HEK293 (cell line): ENCODE data around the gene TAGLN.
"Not testable (repeated sequence)": the region's sequence is repeated elsewhere in the genome, so short reads cannot be mapped to it uniquely, and the experiment has no call there.

Experiments
- CTCF ChIA-PET: fragments of 350-600 bp; formaldehyde crosslinking; extraction: SDS; loops from one replicate; lab custom pipeline; 2021; ENCODE audit warnings: antibody characterized with exemption; lab: Yijun Ruan, JAX
- POLR2A ChIA-PET: fragments of 300-600 bp; formaldehyde crosslinking; extraction: SDS; loops from one replicate; lab custom pipeline; 2020; ENCODE audit warnings: antibody characterized with exemption, inconsistent platforms; lab: Yijun Ruan, JAX
- H3K27ac ChIP-seq: fragments of 200-500 bp; sonication (Bioruptor generic); 2 replicates; pipeline ENCODE4 v1.5.1; 2014; ENCODE audit warnings: low read depth, low read length, control low read depth, inconsistent platforms; ENCODE audit errors: extremely low read depth
- H3K36me3 ChIP-seq, 2 experiments: fragments of 200-500 bp in 1 of 2; sonication (Bioruptor generic) in 1 of 2; 1 replicate in 1 of 2; 2 replicates in 1 of 2; pipeline ENCODE4 v1.5.1; 2014 to 2017; ENCODE audit warnings: inconsistent platforms in 2 of 2, low read length in 2 of 2; ENCODE audit not compliant: control insufficient read depth in 2 of 2, insufficient read depth in 1 of 2
- H3K4me1 ChIP-seq: fragments of 200-500 bp; sonication (Bioruptor generic); 2 replicates; pipeline ENCODE4 v1.5.1; 2014; ENCODE audit warnings: mild to moderate bottlenecking, low read length, inconsistent platforms; ENCODE audit not compliant: control insufficient read depth, insufficient read depth
- H3K4me3 ChIP-seq: 2 replicates; pipeline ENCODE4 v1.5.1; 2011; ENCODE audit warnings: low read depth, mild to moderate bottlenecking, control low read depth, low read length, moderate library complexity
- H3K9me3 ChIP-seq: fragments of 200-500 bp; sonication (Bioruptor generic); 2 replicates; pipeline ENCODE4 v1.5.1; 2014; ENCODE audit warnings: low read depth, low read length, inconsistent platforms; ENCODE audit not compliant: control insufficient read depth, insufficient read depth
- BCL11A ChIP-seq: fragments of 450-650 bp; formaldehyde crosslinking; IDR thresholded peaks from 2 replicates; pipeline ENCODE4 v1.5.1; 2016; ENCODE audit warnings: low read depth, missing biosample characterization, missing genetic modification characterization
- GLI2 ChIP-seq: fragments of 450-650 bp; formaldehyde crosslinking; IDR thresholded peaks from 2 replicates; pipeline ENCODE4; 2017; ENCODE audit warnings: missing biosample characterization, missing genetic modification characterization, low read depth, borderline replicate concordance
- KLF1 ChIP-seq: fragments of 450-650 bp; formaldehyde crosslinking; IDR thresholded peaks from 2 replicates; pipeline ENCODE4 v1.5.1; 2016; ENCODE audit warnings: missing biosample characterization, missing genetic modification characterization
- PRDM6 ChIP-seq: fragments of 450-650 bp; formaldehyde crosslinking; IDR thresholded peaks from 2 replicates; pipeline ENCODE4 v1.5.1; 2017; ENCODE audit warnings: missing biosample characterization, missing genetic modification characterization
- YY2 ChIP-seq: fragments of 450-650 bp; formaldehyde crosslinking; IDR thresholded peaks from 2 replicates; pipeline ENCODE4 v1.5.1; 2016; ENCODE audit warnings: missing biosample characterization, missing genetic modification characterization
- ZBTB44 ChIP-seq: fragments of 450-650 bp; IDR thresholded peaks from 2 replicates; pipeline ENCODE4 v1.5.1; 2018; ENCODE audit warnings: missing biosample characterization, mild to moderate bottlenecking, missing genetic modification characterization
- ZNF112 ChIP-seq: fragments of 450-650 bp; formaldehyde crosslinking; IDR thresholded peaks from 2 replicates; pipeline ENCODE4 v1.5.0; 2017; ENCODE audit warnings: missing biosample characterization, missing genetic modification characterization
- ZNF146 ChIP-seq: fragments of 450-650 bp; formaldehyde crosslinking; IDR thresholded peaks from 2 replicates; pipeline ENCODE4 v1.5.1; 2016; ENCODE audit warnings: missing biosample characterization, missing genetic modification characterization
- ZNF157 ChIP-seq: fragments of 450-650 bp; formaldehyde crosslinking; IDR thresholded peaks from 2 replicates; pipeline ENCODE4 v1.5.1; 2016; ENCODE audit warnings: missing biosample characterization, missing genetic modification characterization
- ZNF175 ChIP-seq: fragments of 450-650 bp; formaldehyde crosslinking; IDR thresholded peaks from 2 replicates; pipeline ENCODE4 v1.5.1; 2016; ENCODE audit warnings: missing biosample characterization, missing genetic modification characterization
- ZNF211 ChIP-seq: fragments of 450-650 bp; formaldehyde crosslinking; IDR thresholded peaks from 2 replicates; pipeline ENCODE4 v1.5.1; 2016; ENCODE audit warnings: low read depth, missing biosample characterization, missing genetic modification characterization
- ZNF24 ChIP-seq: fragments of 450-650 bp; formaldehyde crosslinking; IDR thresholded peaks from 2 replicates; pipeline ENCODE4 v1.5.1; 2016; ENCODE audit warnings: missing biosample characterization, missing genetic modification characterization
- ZNF350 ChIP-seq: fragments of 450-650 bp; formaldehyde crosslinking; IDR thresholded peaks from 2 replicates; pipeline ENCODE4 v1.5.0; 2017; ENCODE audit warnings: missing biosample characterization, mild to moderate bottlenecking, missing genetic modification characterization
- ZNF518A ChIP-seq: fragments of 450-650 bp; formaldehyde crosslinking; conservative IDR thresholded peaks from 2 replicates; pipeline ENCODE4 v1.5.1; 2016; ENCODE audit warnings: low read depth, missing biosample characterization, missing genetic modification characterization
- ZNF555 ChIP-seq: fragments of 450-650 bp; formaldehyde crosslinking; conservative IDR thresholded peaks from 2 replicates; pipeline ENCODE4 v1.5.1; 2017; ENCODE audit warnings: missing biosample characterization, mild to moderate bottlenecking, missing genetic modification characterization, inconsistent platforms
- ZNF639 ChIP-seq: fragments of 450-650 bp; formaldehyde crosslinking; IDR thresholded peaks from 2 replicates; pipeline ENCODE4 v1.5.1; 2016; ENCODE audit warnings: missing biosample characterization, missing genetic modification characterization
- ZNF704 ChIP-seq: fragments of 450-650 bp; formaldehyde crosslinking; IDR thresholded peaks from 2 replicates; pipeline ENCODE4 v1.5.1; 2016; ENCODE audit warnings: missing biosample characterization, missing genetic modification characterization
- ZNF76 ChIP-seq: fragments of 450-650 bp; formaldehyde crosslinking; IDR thresholded peaks from 2 replicates; pipeline ENCODE4; 2016; ENCODE audit warnings: low read depth, missing biosample characterization, missing genetic modification characterization, borderline replicate concordance
- ZNF791 ChIP-seq: fragments of 450-650 bp; formaldehyde crosslinking; IDR thresholded peaks from 2 replicates; pipeline ENCODE4 v1.5.1; 2016; ENCODE audit warnings: missing biosample characterization, missing genetic modification characterization
- ZNF837 ChIP-seq: fragments of 450-650 bp; formaldehyde crosslinking; IDR thresholded peaks from 2 replicates; pipeline ENCODE4 v1.5.1; 2016; ENCODE audit warnings: missing biosample characterization, missing genetic modification characterization

Gene TAGLN

GRCh38 chr11:117209351-117210125 is 10.4 kb downstream of the TAGLN start:
- H3K4me1 ChIP-seq, POLR2A ChIA-PET, H3K27ac ChIP-seq, H3K9me3 ChIP-seq, H3K4me3 ChIP-seq: not testable (repeated sequence)
- peaks cover 0 to 39% of the 10 kb centered on the region in 2 experiments; a peak in 1 of 3 replicates for H3K36me3 ChIP-seq
- CTCF ChIA-PET = interaction anchor here (1.2 kb wide), 1 partner anchor 8 kb away, joined by 4 read pairs; no protein-coding TSS in a partner anchor

- TF ChIP-seq ZNF112 (tag by site-specific recombination) (no peak), ZBTB44 (tag by site-specific recombination) (no peak), ZNF76 (tag by site-specific recombination) (no peak), ZNF157 (no peak), ZNF555 (no peak), ZNF350 (tag by site-specific recombination) (no peak), ZNF639 (no peak), BCL11A (tag by site-specific recombination) (no peak), KLF1 (tag by site-specific recombination) (no peak), YY2 (no peak), PRDM6 (tag by site-specific recombination) (no peak), ZNF175 (no peak), ZNF24 (no peak), ZNF146 (tag by site-specific recombination) (no peak), ZNF704 (tag by site-specific recombination) (no peak), ZNF211 (tag by site-specific recombination) (no peak), ZNF518A (tag by site-specific recombination) (no peak), ZNF837 (tag by site-specific recombination) (no peak), ZNF791 (tag by site-specific recombination) (no peak), GLI2 (no peak)
- Histone ChIP-seq H3K4me1 (no peaks in the 10 kb centered on the region), H3K36me3 (peaks cover 0 to 36% of the 10 kb centered on the region in 2 experiments; a peak in 1 of 3 replicates), H3K27ac (no peak overlapping the region), H3K9me3 (no peaks in the 10 kb centered on the region), H3K4me3 (no peak overlapping the region)
- CTCF ChIA-PET = interaction anchor here (0.8 to 1.2 kb wide), 2 partner anchors 9 kb away, joined by 3 to 4 read pairs; no protein-coding TSS in a partner anchor
- POLR2A ChIA-PET = no interaction called here
Measured at GRCh38 chr11:117210620-117211019, 11.4 kb downstream of the TAGLN start.
